ENCODE measurements around the gene CLEC2L.

- TF ChIP-seq NFRKB (IDR thresholded peaks at IDR 0.05) (no peak), FOXM1 (IDR thresholded peaks at IDR 0.05; ENCODE audit: borderline replicate concordance) (no peak), ELF4 (IDR thresholded peaks at IDR 0.05) (no peak), BHLHE40 (IDR thresholded peaks at IDR 0.05; ENCODE audit: borderline replicate concordance) (no peak), SP1 (IDR thresholded peaks at IDR 0.05) (no peak), L3MBTL2 (conservative IDR thresholded peaks at IDR 0.05) (no peak), TARDBP (IDR thresholded peaks at IDR 0.05) (no peak), PKNOX1 (IDR thresholded peaks at IDR 0.05) (no peak), ARNT (IDR thresholded peaks at IDR 0.05) (no peak), FOXK2 (IDR thresholded peaks at IDR 0.05) (no peak), SUZ12 (IDR thresholded peaks at IDR 0.05) (no peak)
These were observed 61.6 kb downstream of the CLEC2L start for GRCh38 chr7:139585042-139585441.
